Heart left ventricle (tissue), 16 donors: ENCODE measurements around the gene TIMM22. TPM values are rescaled to one million over a fixed set of nuclear protein-coding genes. Genes with fewer than 3 reads are reported as not detected.

Source experiments
- ATAC-seq, 4 donors: fragments of 200-7000 bp; cut with Tn5 transposase; one replicate each; pipeline ENCODE4 v1.9.1; 2020 to 2022; ENCODE audit warnings: moderate library complexity in 4 of 4, mild to moderate bottlenecking in 3 of 4, moderate number of reproducible peaks in 1 of 4
- DNase-seq, 5 donors: peaks; one replicate each; pipeline ENCODE4 v3.0.0-alpha.2; 2020
- H3K27ac ChIP-seq, 12 donors: fragments of 200-600 bp; sonication (generic) in 4 of 12; one replicate each; pipeline versions ENCODE4 v1.5.0 to v1.8.0; 2016 to 2022; ENCODE audit warnings: mild to moderate bottlenecking in 2 of 12
- H3K27me3 ChIP-seq, 9 donors: fragments of 200-600 bp; sonication (generic) in 2 of 9; one replicate each; pipeline versions ENCODE4 v1.5.1 to v1.8.0; 2016 to 2022; ENCODE audit warnings: mild to moderate bottlenecking in 3 of 9
- H3K36me3 ChIP-seq, 9 donors: fragments of 200-600 bp; sonication (generic) in 2 of 9; one replicate each; pipeline versions ENCODE4 v1.5.0 to v1.8.0; 2018 to 2022; ENCODE audit warnings: mild to moderate bottlenecking in 2 of 9
- H3K4me1 ChIP-seq, 12 donors: fragments of 200-600 bp; sonication (generic) in 4 of 12; one replicate each; pipeline versions ENCODE4 v1.5.0 to v1.8.0; 2016 to 2022; ENCODE audit warnings: mild to moderate bottlenecking in 3 of 12
- H3K4me3 ChIP-seq, 12 donors: fragments of 200-600 bp; sonication (generic) in 4 of 12; one replicate each; pipeline versions ENCODE4 v1.5.0 to v1.8.0; 2017 to 2022; ENCODE audit warnings: mild to moderate bottlenecking in 9 of 12, moderate library complexity in 4 of 12
- H3K9me3 ChIP-seq, 12 donors: fragments of 200-600 bp; sonication (generic) in 4 of 12; one replicate each; pipeline versions ENCODE4 v1.5.0 to v1.8.0; 2016 to 2022; ENCODE audit warnings: mild to moderate bottlenecking in 1 of 12
- CTCF ChIP-seq, 12 donors: fragments of 200-600 bp; sonication (generic) in 4 of 12; IDR thresholded peaks; one replicate each; pipeline versions ENCODE4 v1.5.0 to v1.8.0; 2018 to 2022; ENCODE audit warnings: antibody characterized with exemption in 12 of 12, mild to moderate bottlenecking in 5 of 12
- POLR2A ChIP-seq, 2 donors: fragments of 450-650 bp; IDR thresholded peaks; one replicate each; pipeline ENCODE4 v1.6.1; 2017; ENCODE audit warnings: antibody characterized with exemption in 2 of 2, mild to moderate bottlenecking in 2 of 2, moderate library complexity in 2 of 2
- WGBS, 4 donors: extraction: QIAGEN DNeasy Blood & Tissue Kit in 2 of 4; methylation state at CpG; one replicate each; pipeline versions ENCODE4 v1.1.5 to v1.1.7; 2013 to 2018; 5-methylcytosine and 5-hydroxymethylcytosine counted together
- intact Hi-C, 10 donors: fragments of 100-400 bp; cut with DNase I; formaldehyde crosslinking; loops; one replicate each; pipeline versions ENCODE4 v1.11.1 to v1.14.2; 2022
- polyA plus RNA-seq, 2 donors: library from polyadenylated mRNA; stranded (reverse); fragments of 200-250 nt; gene quantifications; one replicate each; pipeline ENCODE4 v1.2.3, GENCODE V29; 2013
- total RNA-seq, 9 donors: library from RNA; depleted of rRNA in 2 of 9; stranded (reverse); fragments of >200 nt in 2 of 9; fragmentation: NEBNext Ultra II Directional in 3 of 9; extraction: Animal tissue kit (Norgen Biotek cat#: 25700) in 3 of 9; gene quantifications; one replicate each; pipeline versions ENCODE4 v1.1.0 to v1.2.4, GENCODE V29; 2016 to 2023
- donor health status: ischemic (EF 13 %, LVEDD 7.1; RV severe dilation, severe dysfunction).
- donor health status: healthy with polysubstance abuse.
- donor health status: DM: no; HTN: yes; CAD: no.
- donor health status: DM: no; HTN: no; CAD: no.
- donor health status: ischemic (EF 25% LVEDD 6.9; RV normal size, moderate dysfunction).
- donor health status: ischemic (EF 25% LVEDD 5.7; RV mildly dilated, moderate dysfunction).
- donor health status: healthy.
- donor health status: DM: yes; HTN: yes; CAD: no.
- donor health status: ischemic (EF 35%, LVEDD 5.7; RV mildly dilated, moderate dysfunction).
- donor health status: nonischemic (EF 11% LVEDD 7.7; RV severe dilation, severe dysfunction).
- donor health status: DM: yes; HTN: yes; CAD: no.
- donor health status: PGD.
- donor health status: ischemic (EF 29% LVEDD 5.4; RV normal size, mild dysfunction).
- donor health status: nonischemic (EF 23%, LVEDD 6.1; RV moderate dilation, normal function).

TIMM22 gene
- total and polyA plus RNA-seq, 11 donors, result 12.5 to 20.4 (median 16.5) TPM

- intact Hi-C loops, result loop anchor here in 5 of 10 donors (2.0 to 5.0 kb wide), 5 partner anchors 15 to 54 kb away; no protein-coding TSS in a partner anchor
- no peaks in the 10 kb centered on the region for H3K9me3 ChIP-seq
- H3K36me3 ChIP-seq, result peaks cover 0 to 92% (median 83%) of the 10 kb centered on the region in 9 donors
- H3K27ac ChIP-seq, result peak overlapping the region; percentile 45 to 89 (median 81)
- H3K27me3 ChIP-seq, result no peaks in the 10 kb centered on the region
- WGBS, 4 donors, result 88 to 93% (median 92%) methylated on average over 5 of the region's 5 CpGs
- ATAC-seq (no peak), DNase-seq (no peak)
- no peak overlapping the region for H3K4me3 ChIP-seq
- peaks cover 16 to 97% (median 84%) of the 10 kb centered on the region in 12 donors for H3K4me1 ChIP-seq
- no peak for TF ChIP-seq POLR2A (IDR thresholded peaks at IDR 0.05)
- TF ChIP-seq CTCF (IDR thresholded peaks at IDR 0.05), result no peak
These were observed 6.7 kb downstream of the TIMM22 start for GRCh38 chr17:1003633-1003971.

GRCh38 chr17:1003972-1004768 lies 7.2 kb downstream of the TIMM22 start:
- DNase-seq, result no peak
- 59 to 82% (median 70%) methylated on average over 20 to 30 of the region's 30 CpGs for WGBS, 4 donors

GRCh38 chr17:1004769-1005295 lies 7.9 kb downstream of the TIMM22 start:
- intact Hi-C loops, result loop anchor here in 8 of 10 donors (2.0 to 5.0 kb wide), 6 partner anchors 18 to 52 kb away; no protein-coding TSS in a partner anchor
- WGBS, 4 donors, result 61 to 71% (median 65%) methylated on average over 10 to 13 of the region's 13 CpGs
- ATAC-seq (no peak), DNase-seq (no peak)
- peak overlapping the region in 10 of 12 donors; percentile 44 to 89 (median 81) for H3K27ac ChIP-seq
- peaks cover 16 to 98% (median 81%) of the 10 kb centered on the region in 12 donors for H3K4me1 ChIP-seq
- H3K27me3 ChIP-seq, result no peaks in the 10 kb centered on the region
- H3K9me3 ChIP-seq, result no peaks in the 10 kb centered on the region
- TF ChIP-seq POLR2A (IDR thresholded peaks at IDR 0.05), result no peak
- TF ChIP-seq CTCF (IDR thresholded peaks at IDR 0.05), result no peak
- peaks cover 0 to 93% (median 79%) of the 10 kb centered on the region in 9 donors for H3K36me3 ChIP-seq
- H3K4me3 ChIP-seq, result no peak overlapping the region

More at GRCh38 chr17:1003972-1004768, 7.2 kb downstream of the TIMM22 start:
- no peak for ATAC-seq
- Histone ChIP-seq H3K27me3 (no peaks in the 10 kb centered on the region), H3K4me3 (no peak overlapping the region), H3K36me3 (peaks cover 0 to 93% (median 80%) of the 10 kb centered on the region in 9 donors), H3K4me1 (peaks cover 16 to 98% (median 81%) of the 10 kb centered on the region in 12 donors), H3K27ac (peak overlapping the region in 10 of 12 donors; percentile 45 to 89 (median 81)), H3K9me3 (no peaks in the 10 kb centered on the region)
- intact Hi-C loops, result loop anchor here in 7 of 10 donors (2.0 to 5.0 kb wide), 7 partner anchors 15 to 53 kb away; no protein-coding TSS in a partner anchor
- TF ChIP-seq POLR2A (IDR thresholded peaks at IDR 0.05) (no peak), CTCF (IDR thresholded peaks at IDR 0.05) (no peak)
